HEK293 (cell line): ENCODE measurements around the gene TYROBP.

Experiments
- EGR2 ChIP-seq: fragments of 450-650 bp; formaldehyde crosslinking; IDR thresholded peaks from 2 replicates; pipeline ENCODE4 v1.5.1; 2016; ENCODE audit warnings: low read depth, missing biosample characterization, missing genetic modification characterization
- GLI2 ChIP-seq: fragments of 450-650 bp; formaldehyde crosslinking; IDR thresholded peaks from 2 replicates; pipeline ENCODE4; 2017; ENCODE audit warnings: missing biosample characterization, missing genetic modification characterization, low read depth, borderline replicate concordance
- HOXC10 ChIP-seq: sonication (generic); formaldehyde crosslinking; IDR thresholded peaks from 2 replicates; pipeline ENCODE4 v1.8.1; 2023; ENCODE audit warnings: mild to moderate bottlenecking, missing genetic modification reagents
- MZF1 ChIP-seq: fragments of 450-650 bp; formaldehyde crosslinking; IDR thresholded peaks from 2 replicates; pipeline ENCODE4 v1.5.1; 2017; ENCODE audit warnings: missing biosample characterization, missing genetic modification characterization, borderline replicate concordance
- SP7 ChIP-seq: fragments of 450-650 bp; formaldehyde crosslinking; IDR thresholded peaks from 2 replicates; pipeline ENCODE4 v1.5.1; 2016; ENCODE audit warnings: missing biosample characterization, missing genetic modification characterization
- ZBTB48 ChIP-seq: fragments of 450-650 bp; formaldehyde crosslinking; IDR thresholded peaks from 2 replicates; pipeline ENCODE4 v1.5.1; 2016; ENCODE audit warnings: missing biosample characterization, missing genetic modification characterization
- ZNF121 ChIP-seq: fragments of 450-650 bp; formaldehyde crosslinking; IDR thresholded peaks from 2 replicates; pipeline ENCODE4 v1.5.1; 2016; ENCODE audit warnings: missing biosample characterization, missing genetic modification characterization
- ZNF211 ChIP-seq: fragments of 450-650 bp; formaldehyde crosslinking; IDR thresholded peaks from 2 replicates; pipeline ENCODE4 v1.5.1; 2016; ENCODE audit warnings: low read depth, missing biosample characterization, missing genetic modification characterization
- ZNF335 ChIP-seq: fragments of 450-650 bp; formaldehyde crosslinking; conservative IDR thresholded peaks from 2 replicates; pipeline ENCODE4 v1.5.1; 2016; ENCODE audit warnings: missing biosample characterization, missing genetic modification characterization
- ZNF423 ChIP-seq: fragments of 450-650 bp; formaldehyde crosslinking; IDR thresholded peaks from 2 replicates; pipeline ENCODE4 v1.5.1; 2016; ENCODE audit warnings: missing biosample characterization, missing genetic modification characterization
- ZNF514 ChIP-seq: fragments of 450-650 bp; formaldehyde crosslinking; IDR thresholded peaks from 2 replicates; pipeline ENCODE4 v1.5.1; 2016; ENCODE audit warnings: missing biosample characterization, missing genetic modification characterization
- ZNF544 ChIP-seq: fragments of 450-650 bp; formaldehyde crosslinking; IDR thresholded peaks from 2 replicates; pipeline ENCODE4 v1.5.0; 2017; ENCODE audit warnings: missing biosample characterization, missing genetic modification characterization
- ZNF549 ChIP-seq: fragments of 450-650 bp; IDR thresholded peaks from 2 replicates; pipeline ENCODE4 v1.5.1; 2018; ENCODE audit warnings: missing biosample characterization, missing genetic modification characterization, mild to moderate bottlenecking, inconsistent platforms, moderate library complexity
- ZNF610 ChIP-seq: fragments of 450-650 bp; formaldehyde crosslinking; IDR thresholded peaks from 2 replicates; pipeline ENCODE4 v1.5.1; 2016; ENCODE audit warnings: missing biosample characterization, missing genetic modification characterization, borderline replicate concordance
- ZNF660 ChIP-seq: fragments of 450-650 bp; IDR thresholded peaks from 2 replicates; pipeline ENCODE4 v1.5.1; 2018; ENCODE audit warnings: missing biosample characterization, mild to moderate bottlenecking, missing genetic modification characterization
- ZNF701 ChIP-seq: fragments of 450-650 bp; formaldehyde crosslinking; IDR thresholded peaks from 2 replicates; pipeline ENCODE4 v1.5.1; 2016; ENCODE audit warnings: missing biosample characterization, missing genetic modification characterization
- ZNF785 ChIP-seq: fragments of 450-650 bp; formaldehyde crosslinking; IDR thresholded peaks from 2 replicates; pipeline ENCODE4 v1.5.1; 2016; ENCODE audit warnings: missing biosample characterization, missing genetic modification characterization
- ZNF830 ChIP-seq: fragments of 450-650 bp; IDR thresholded peaks from 2 replicates; pipeline ENCODE4 v1.5.0; 2018; ENCODE audit warnings: missing biosample characterization, missing genetic modification characterization, low read depth, mild to moderate bottlenecking, moderate library complexity
- ZXDB ChIP-seq: fragments of 450-650 bp; formaldehyde crosslinking; IDR thresholded peaks from 2 replicates; pipeline ENCODE4 v1.5.1; 2016; ENCODE audit warnings: missing biosample characterization, missing genetic modification characterization
- TF ChIP-seq, protein P1 (sequence below): fragments of 450-650 bp; formaldehyde crosslinking; IDR thresholded peaks from 2 replicates; pipeline ENCODE4 v1.5.1; 2016; ENCODE audit warnings: missing biosample characterization, missing genetic modification characterization
- TF ChIP-seq, protein P2 (sequence below): fragments of 450-650 bp; formaldehyde crosslinking; IDR thresholded peaks from 2 replicates; pipeline ENCODE4 v1.5.1; 2016; ENCODE audit warnings: missing biosample characterization, missing genetic modification characterization
- TF ChIP-seq, protein P3 (sequence below): fragments of 450-650 bp; formaldehyde crosslinking; IDR thresholded peaks from 2 replicates; pipeline ENCODE4 v1.5.1; 2016; ENCODE audit warnings: missing biosample characterization, missing genetic modification characterization
- TF ChIP-seq, protein P4 (sequence below): fragments of 450-650 bp; formaldehyde crosslinking; IDR thresholded peaks from 2 replicates; pipeline ENCODE4 v1.5.1; 2016; ENCODE audit warnings: missing biosample characterization, missing genetic modification characterization, borderline replicate concordance
- TF ChIP-seq, protein P5 (sequence below): fragments of 450-650 bp; formaldehyde crosslinking; IDR thresholded peaks from 2 replicates; pipeline ENCODE4 v1.5.1; 2016; ENCODE audit warnings: missing biosample characterization, missing genetic modification characterization, low read depth
- TF ChIP-seq, protein P6 (sequence below): fragments of 450-650 bp; formaldehyde crosslinking; IDR thresholded peaks from 2 replicates; pipeline ENCODE4 v1.5.1; 2016; ENCODE audit warnings: missing biosample characterization, missing genetic modification characterization
- TF ChIP-seq, protein P7 (sequence below): fragments of 450-650 bp; formaldehyde crosslinking; IDR thresholded peaks from 2 replicates; pipeline ENCODE4 v1.5.1; 2017; ENCODE audit warnings: missing biosample characterization, missing genetic modification characterization

The TYROBP gene

DNA sequence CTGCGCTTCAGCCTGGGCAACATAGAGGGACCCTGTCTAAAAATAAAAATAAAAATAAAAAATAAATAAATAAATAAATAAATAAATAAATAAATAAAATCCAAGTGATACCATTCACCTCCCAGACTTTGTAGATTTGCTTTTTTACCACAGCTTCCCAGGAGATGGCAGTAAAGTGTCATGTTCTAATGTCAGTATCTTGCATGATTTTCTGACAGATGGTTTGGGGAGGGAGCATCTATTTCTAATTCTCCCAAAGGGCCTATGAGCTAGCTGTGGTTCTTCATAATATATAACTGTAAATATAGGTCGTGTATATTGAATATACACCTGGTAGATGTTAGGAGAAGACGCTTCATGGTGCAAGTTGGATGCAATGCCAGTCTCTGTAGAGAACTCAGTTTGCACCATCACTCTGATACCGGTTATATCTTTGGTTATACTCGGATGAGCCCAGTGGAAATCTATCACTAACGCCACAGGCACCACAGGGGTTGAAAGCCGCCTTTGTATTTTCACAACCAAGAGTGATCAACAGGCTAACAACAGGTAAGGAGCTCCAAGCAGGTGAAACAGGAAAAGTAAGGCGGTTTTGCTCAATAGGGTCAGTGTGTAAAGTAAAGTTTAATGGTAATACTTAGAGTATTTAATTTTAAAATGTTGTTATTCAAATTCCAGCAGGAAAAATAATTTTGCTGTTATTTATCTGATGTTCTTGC is 25.8 kb downstream of the TYROBP start (continued):
- TF ChIP-seq, protein P1, sequence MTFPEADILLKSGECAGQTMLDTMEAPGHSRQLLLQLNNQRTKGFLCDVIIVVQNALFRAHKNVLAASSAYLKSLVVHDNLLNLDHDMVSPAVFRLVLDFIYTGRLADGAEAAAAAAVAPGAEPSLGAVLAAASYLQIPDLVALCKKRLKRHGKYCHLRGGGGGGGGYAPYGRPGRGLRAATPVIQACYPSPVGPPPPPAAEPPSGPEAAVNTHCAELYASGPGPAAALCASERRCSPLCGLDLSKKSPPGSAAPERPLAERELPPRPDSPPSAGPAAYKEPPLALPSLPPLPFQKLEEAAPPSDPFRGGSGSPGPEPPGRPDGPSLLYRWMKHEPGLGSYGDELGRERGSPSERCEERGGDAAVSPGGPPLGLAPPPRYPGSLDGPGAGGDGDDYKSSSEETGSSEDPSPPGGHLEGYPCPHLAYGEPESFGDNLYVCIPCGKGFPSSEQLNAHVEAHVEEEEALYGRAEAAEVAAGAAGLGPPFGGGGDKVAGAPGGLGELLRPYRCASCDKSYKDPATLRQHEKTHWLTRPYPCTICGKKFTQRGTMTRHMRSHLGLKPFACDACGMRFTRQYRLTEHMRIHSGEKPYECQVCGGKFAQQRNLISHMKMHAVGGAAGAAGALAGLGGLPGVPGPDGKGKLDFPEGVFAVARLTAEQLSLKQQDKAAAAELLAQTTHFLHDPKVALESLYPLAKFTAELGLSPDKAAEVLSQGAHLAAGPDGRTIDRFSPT, result peak; percentile 62
- TF ChIP-seq EGR2 (no peak), ZBTB48 (no peak), ZNF514 (tag by site-specific recombination) (peak; percentile 99), ZNF121 (tag by site-specific recombination) (peak; percentile 92), ZNF610 (tag by site-specific recombination) (peak; percentile 85), HOXC10 (CRISPR knock-in tag) (no peak), SP7 (tag by site-specific recombination) (no peak), ZNF335 (tag by site-specific recombination) (peak; percentile 50; the same call in 1 of the 2 replicates), ZNF701 (tag by site-specific recombination) (no peak), MZF1 (tag by site-specific recombination) (peak; percentile 97; the same call in 1 of the 2 replicates), ZNF211 (tag by site-specific recombination) (peak; percentile 67; the same call in 1 of the 2 replicates), ZNF660 (tag by site-specific recombination) (peak; percentile 67; the same call in 1 of the 2 replicates), ZNF549 (tag by site-specific recombination) (no peak), ZNF785 (no peak), ZXDB (peak; percentile 99), GLI2 (tag by site-specific recombination) (peak; percentile 97; the same call in 1 of the 2 replicates), ZNF423 (no peak), ZNF544 (tag by site-specific recombination) (no peak), ZNF830 (tag by site-specific recombination) (no peak)
- TF ChIP-seq, protein P2, sequence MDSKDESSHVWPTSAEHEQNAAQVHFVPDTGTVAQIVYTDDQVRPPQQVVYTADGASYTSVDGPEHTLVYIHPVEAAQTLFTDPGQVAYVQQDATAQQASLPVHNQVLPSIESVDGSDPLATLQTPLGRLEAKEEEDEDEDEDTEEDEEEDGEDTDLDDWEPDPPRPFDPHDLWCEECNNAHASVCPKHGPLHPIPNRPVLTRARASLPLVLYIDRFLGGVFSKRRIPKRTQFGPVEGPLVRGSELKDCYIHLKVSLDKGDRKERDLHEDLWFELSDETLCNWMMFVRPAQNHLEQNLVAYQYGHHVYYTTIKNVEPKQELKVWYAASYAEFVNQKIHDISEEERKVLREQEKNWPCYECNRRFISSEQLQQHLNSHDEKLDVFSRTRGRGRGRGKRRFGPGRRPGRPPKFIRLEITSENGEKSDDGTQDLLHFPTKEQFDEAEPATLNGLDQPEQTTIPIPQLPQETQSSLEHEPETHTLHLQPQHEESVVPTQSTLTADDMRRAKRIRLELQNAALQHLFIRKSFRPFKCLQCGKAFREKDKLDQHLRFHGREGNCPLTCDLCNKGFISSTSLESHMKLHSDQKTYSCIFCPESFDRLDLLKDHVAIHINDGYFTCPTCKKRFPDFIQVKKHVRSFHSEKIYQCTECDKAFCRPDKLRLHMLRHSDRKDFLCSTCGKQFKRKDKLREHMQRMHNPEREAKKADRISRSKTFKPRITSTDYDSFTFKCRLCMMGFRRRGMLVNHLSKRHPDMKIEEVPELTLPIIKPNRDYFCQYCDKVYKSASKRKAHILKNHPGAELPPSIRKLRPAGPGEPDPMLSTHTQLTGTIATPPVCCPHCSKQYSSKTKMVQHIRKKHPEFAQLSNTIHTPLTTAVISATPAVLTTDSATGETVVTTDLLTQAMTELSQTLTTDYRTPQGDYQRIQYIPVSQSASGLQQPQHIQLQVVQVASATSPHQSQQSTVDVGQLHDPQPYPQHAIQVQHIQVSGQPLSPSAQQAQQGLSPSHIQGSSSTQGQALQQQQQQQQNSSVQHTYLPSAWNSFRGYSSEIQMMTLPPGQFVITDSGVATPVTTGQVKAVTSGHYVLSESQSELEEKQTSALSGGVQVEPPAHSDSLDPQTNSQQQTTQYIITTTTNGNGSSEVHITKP, result peak; percentile 58; the same call in 1 of the 2 replicates
- TF ChIP-seq, protein P3, sequence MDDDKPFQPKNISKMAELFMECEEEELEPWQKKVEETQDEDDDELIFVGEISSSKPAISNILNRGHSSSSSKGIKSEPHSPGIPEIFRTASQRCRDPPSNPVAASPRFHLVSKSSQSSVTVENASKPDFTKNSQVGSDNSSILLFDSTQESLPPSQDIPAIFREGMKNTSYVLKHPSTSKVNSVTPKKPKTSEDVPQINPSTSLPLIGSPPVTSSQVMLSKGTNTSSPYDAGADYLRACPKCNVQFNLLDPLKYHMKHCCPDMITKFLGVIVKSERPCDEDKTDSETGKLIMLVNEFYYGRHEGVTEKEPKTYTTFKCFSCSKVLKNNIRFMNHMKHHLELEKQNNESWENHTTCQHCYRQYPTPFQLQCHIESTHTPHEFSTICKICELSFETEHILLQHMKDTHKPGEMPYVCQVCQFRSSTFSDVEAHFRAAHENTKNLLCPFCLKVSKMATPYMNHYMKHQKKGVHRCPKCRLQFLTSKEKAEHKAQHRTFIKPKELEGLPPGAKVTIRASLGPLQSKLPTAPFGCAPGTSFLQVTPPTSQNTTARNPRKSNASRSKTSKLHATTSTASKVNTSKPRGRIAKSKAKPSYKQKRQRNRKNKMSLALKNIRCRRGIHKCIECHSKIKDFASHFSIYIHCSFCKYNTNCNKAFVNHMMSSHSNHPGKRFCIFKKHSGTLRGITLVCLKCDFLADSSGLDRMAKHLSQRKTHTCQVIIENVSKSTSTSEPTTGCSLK (tag by site-specific recombination), result no peak
- TF ChIP-seq, protein P4, sequence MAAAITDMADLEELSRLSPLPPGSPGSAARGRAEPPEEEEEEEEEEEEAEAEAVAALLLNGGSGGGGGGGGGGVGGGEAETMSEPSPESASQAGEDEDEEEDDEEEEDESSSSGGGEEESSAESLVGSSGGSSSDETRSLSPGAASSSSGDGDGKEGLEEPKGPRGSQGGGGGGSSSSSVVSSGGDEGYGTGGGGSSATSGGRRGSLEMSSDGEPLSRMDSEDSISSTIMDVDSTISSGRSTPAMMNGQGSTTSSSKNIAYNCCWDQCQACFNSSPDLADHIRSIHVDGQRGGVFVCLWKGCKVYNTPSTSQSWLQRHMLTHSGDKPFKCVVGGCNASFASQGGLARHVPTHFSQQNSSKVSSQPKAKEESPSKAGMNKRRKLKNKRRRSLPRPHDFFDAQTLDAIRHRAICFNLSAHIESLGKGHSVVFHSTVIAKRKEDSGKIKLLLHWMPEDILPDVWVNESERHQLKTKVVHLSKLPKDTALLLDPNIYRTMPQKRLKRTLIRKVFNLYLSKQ, result peak; percentile 100
- TF ChIP-seq, protein P5, sequence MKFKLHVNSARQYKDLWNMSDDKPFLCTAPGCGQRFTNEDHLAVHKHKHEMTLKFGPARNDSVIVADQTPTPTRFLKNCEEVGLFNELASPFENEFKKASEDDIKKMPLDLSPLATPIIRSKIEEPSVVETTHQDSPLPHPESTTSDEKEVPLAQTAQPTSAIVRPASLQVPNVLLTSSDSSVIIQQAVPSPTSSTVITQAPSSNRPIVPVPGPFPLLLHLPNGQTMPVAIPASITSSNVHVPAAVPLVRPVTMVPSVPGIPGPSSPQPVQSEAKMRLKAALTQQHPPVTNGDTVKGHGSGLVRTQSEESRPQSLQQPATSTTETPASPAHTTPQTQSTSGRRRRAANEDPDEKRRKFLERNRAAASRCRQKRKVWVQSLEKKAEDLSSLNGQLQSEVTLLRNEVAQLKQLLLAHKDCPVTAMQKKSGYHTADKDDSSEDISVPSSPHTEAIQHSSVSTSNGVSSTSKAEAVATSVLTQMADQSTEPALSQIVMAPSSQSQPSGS (tag by site-specific recombination), result no peak
- TF ChIP-seq, protein P6, sequence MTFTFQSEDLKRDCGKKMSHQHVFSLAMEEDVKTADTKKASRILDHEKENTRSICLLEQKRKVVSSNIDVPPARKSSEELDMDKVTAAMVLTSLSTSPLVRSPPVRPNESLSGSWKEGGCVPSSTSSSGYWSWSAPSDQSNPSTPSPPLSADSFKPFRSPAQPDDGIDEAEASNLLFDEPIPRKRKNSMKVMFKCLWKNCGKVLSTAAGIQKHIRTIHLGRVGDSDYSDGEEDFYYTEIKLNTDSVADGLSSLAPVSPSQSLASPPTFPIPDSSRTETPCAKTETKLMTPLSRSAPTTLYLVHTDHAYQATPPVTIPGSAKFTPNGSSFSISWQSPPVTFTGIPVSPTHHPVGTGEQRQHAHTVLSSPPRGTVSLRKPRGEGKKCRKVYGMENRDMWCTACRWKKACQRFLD (tag by site-specific recombination), result peak; percentile 92; the same call in 1 of the 2 replicates
- TF ChIP-seq, protein P7, sequence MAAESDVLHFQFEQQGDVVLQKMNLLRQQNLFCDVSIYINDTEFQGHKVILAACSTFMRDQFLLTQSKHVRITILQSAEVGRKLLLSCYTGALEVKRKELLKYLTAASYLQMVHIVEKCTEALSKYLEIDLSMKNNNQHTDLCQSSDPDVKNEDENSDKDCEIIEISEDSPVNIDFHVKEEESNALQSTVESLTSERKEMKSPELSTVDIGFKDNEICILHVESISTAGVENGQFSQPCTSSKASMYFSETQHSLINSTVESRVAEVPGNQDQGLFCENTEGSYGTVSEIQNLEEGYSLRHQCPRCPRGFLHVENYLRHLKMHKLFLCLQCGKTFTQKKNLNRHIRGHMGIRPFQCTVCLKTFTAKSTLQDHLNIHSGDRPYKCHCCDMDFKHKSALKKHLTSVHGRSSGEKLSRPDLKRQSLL (tag by site-specific recombination), result no peak
